RWPE2 (cell line): Measurements from ENCODE around the gene HCRTR1.

ENCODE experiments used
- ATAC-seq: fragments of 200-7000 bp; cut with Tn5 transposase; 3 replicates; pipeline ENCODE4 v1.9.1; 2021; ENCODE audit warnings: low read depth
- DNase-seq: peaks from one replicate; pipeline ENCODE4 v3.0.0-alpha.2; 2020; ENCODE audit warnings: low spot score
- H3K27ac ChIP-seq: fragments of 450-650 bp; 2 replicates; pipeline ENCODE4 v1.5.1; 2017; ENCODE audit warnings: mild to moderate bottlenecking; ENCODE audit not compliant: poor library complexity, severe bottlenecking
- H3K27me3 ChIP-seq: fragments of 250-450 bp; sonication (Bioruptor Pico); 2 replicates; pipeline ENCODE4 v1.5.1; 2021; ENCODE audit warnings: mild to moderate bottlenecking, moderate library complexity; ENCODE audit not compliant: insufficient read depth, poor library complexity, severe bottlenecking
- H3K36me3 ChIP-seq: fragments of 250-450 bp; sonication (Bioruptor Pico); 2 replicates; pipeline ENCODE4 v1.5.1; 2020; ENCODE audit warnings: low read depth, mild to moderate bottlenecking, moderate library complexity
- H3K4me1 ChIP-seq: fragments of 250-450 bp; sonication (Bioruptor Pico); 2 replicates; pipeline ENCODE4 v1.5.1; 2021; ENCODE audit warnings: mild to moderate bottlenecking, moderate library complexity; ENCODE audit not compliant: insufficient read depth, poor library complexity, severe bottlenecking
- H3K4me3 ChIP-seq: fragments of 250-450 bp; sonication (Bioruptor Pico); 2 replicates; pipeline ENCODE4 v1.5.1; 2021; ENCODE audit warnings: mild to moderate bottlenecking, moderate library complexity; ENCODE audit not compliant: severe bottlenecking
- H3K9me3 ChIP-seq: fragments of 250-450 bp; sonication (Bioruptor Pico); 2 replicates; pipeline ENCODE4 v1.5.1; 2021; ENCODE audit warnings: mild to moderate bottlenecking, moderate library complexity; ENCODE audit not compliant: severe bottlenecking
- TF ChIP-seq, protein P1 (sequence below): fragments of 450-650 bp; IDR thresholded peaks from one replicate; pipeline ENCODE4 v1.5.1; 2017; ENCODE audit warnings: mild to moderate bottlenecking, moderate library complexity; ENCODE audit not compliant: poor library complexity, severe bottlenecking

Gene HCRTR1

DNA sequence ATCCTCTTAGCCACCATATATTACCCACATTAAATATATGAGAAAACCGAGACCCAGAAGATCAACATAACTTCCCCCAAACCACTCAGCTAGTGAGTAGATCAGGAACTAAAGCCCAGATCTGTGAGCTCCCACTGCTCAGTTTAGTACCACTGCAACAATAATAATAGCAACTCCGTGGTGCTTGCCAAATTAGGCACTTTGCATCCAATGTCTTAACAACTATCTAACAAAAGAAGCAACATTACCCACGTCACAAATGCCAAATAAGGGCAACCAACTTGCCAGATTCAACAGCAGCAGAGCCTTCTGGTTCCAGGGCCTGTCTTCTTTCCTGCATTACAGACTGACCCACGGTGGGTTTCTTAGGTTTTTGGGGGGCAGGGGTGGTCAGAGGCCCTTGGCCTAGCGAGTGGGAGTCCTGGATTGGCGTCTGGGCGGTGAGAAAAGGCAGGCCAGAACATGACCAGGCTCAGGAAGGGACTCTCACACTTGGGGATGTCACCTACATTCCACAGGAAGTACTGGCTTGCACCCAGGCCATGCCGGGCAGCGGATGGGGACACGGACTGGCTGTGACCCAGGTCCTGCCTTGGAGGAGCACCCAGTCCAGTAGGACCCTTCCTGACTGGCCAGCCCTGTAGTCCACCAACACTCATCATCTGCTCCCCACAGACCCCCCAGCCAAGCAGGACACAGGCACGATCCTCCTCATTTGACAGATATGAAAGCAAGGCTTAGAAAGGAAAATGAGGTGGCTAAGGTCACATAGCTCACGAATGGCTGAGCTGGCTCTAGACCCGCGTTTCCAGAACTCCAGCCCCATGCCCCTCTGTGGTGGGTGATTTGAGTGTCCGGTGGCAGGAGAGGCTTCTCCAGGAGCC lies 4.6 kb downstream of the HCRTR1 start:
- DNase-seq, result no peak
- peaks cover 8% of the 10 kb centered on the region for H3K27me3 ChIP-seq
- ATAC-seq, result no peak
- no peaks in the 10 kb centered on the region for H3K9me3 ChIP-seq
- no peaks in the 10 kb centered on the region for H3K36me3 ChIP-seq
- H3K27ac ChIP-seq, result no peak overlapping the region
- no peak overlapping the region for H3K4me3 ChIP-seq
- H3K4me1 ChIP-seq, result no peaks in the 10 kb centered on the region
- TF ChIP-seq, protein P1, sequence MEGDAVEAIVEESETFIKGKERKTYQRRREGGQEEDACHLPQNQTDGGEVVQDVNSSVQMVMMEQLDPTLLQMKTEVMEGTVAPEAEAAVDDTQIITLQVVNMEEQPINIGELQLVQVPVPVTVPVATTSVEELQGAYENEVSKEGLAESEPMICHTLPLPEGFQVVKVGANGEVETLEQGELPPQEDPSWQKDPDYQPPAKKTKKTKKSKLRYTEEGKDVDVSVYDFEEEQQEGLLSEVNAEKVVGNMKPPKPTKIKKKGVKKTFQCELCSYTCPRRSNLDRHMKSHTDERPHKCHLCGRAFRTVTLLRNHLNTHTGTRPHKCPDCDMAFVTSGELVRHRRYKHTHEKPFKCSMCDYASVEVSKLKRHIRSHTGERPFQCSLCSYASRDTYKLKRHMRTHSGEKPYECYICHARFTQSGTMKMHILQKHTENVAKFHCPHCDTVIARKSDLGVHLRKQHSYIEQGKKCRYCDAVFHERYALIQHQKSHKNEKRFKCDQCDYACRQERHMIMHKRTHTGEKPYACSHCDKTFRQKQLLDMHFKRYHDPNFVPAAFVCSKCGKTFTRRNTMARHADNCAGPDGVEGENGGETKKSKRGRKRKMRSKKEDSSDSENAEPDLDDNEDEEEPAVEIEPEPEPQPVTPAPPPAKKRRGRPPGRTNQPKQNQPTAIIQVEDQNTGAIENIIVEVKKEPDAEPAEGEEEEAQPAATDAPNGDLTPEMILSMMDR, result no peak

DNA sequence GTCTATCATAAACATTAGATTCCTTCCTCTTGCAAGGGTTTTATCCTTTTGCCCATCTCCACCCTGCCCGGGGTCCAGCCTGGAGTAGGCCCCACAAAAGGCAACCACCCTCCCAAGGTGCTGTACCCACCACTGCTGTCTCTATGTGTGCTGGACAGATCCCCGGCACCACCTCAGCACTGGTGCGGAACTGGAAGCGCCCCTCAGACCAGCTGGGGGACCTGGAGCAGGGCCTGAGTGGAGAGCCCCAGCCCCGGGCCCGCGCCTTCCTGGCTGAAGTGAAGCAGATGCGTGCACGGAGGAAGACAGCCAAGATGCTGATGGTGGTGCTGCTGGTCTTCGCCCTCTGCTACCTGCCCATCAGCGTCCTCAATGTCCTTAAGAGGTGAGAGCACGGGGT lies 5.9 kb downstream of the HCRTR1 start:
- ATAC-seq, result no peak
- TF ChIP-seq, protein P1, result no peak
- no peaks in the 10 kb centered on the region for H3K27me3 ChIP-seq
- no peak overlapping the region for H3K27ac ChIP-seq
- no peaks in the 10 kb centered on the region for H3K4me1 ChIP-seq
- H3K9me3 ChIP-seq, result no peaks in the 10 kb centered on the region
- H3K36me3 ChIP-seq, result no peaks in the 10 kb centered on the region
- H3K4me3 ChIP-seq, result no peak overlapping the region
- no peak for DNase-seq

DNA sequence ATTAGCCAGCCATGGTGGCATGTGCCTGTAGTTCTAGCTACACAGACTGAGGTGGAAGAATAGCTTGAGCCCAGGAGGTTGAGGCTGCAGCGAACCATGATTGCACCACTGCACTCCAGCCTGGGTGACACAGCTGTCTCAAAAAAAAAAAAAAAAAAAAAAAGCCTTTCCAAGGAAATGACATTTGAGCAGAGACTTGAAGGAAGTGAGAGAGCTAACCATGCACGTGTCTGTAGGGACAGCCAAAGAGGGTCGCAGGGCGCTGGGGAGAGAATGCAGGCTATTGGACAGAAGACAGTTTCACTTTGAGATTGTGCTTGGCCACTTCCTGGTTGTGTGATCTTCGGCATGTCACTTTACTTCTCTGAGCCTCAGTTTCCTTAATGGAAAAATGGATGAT lies 6.8 kb downstream of the HCRTR1 start:
- H3K27me3 ChIP-seq, result no peaks in the 10 kb centered on the region
- no peaks in the 10 kb centered on the region for H3K4me1 ChIP-seq
- TF ChIP-seq, protein P1, result no peak
- H3K4me3 ChIP-seq, result no peak overlapping the region
- no peaks in the 10 kb centered on the region for H3K9me3 ChIP-seq
- ATAC-seq, result no peak
- no peak for DNase-seq
- H3K36me3 ChIP-seq, result peaks cover 6% of the 10 kb centered on the region; the same call in 1 of the 2 replicates
- H3K27ac ChIP-seq, result no peak overlapping the region

DNA sequence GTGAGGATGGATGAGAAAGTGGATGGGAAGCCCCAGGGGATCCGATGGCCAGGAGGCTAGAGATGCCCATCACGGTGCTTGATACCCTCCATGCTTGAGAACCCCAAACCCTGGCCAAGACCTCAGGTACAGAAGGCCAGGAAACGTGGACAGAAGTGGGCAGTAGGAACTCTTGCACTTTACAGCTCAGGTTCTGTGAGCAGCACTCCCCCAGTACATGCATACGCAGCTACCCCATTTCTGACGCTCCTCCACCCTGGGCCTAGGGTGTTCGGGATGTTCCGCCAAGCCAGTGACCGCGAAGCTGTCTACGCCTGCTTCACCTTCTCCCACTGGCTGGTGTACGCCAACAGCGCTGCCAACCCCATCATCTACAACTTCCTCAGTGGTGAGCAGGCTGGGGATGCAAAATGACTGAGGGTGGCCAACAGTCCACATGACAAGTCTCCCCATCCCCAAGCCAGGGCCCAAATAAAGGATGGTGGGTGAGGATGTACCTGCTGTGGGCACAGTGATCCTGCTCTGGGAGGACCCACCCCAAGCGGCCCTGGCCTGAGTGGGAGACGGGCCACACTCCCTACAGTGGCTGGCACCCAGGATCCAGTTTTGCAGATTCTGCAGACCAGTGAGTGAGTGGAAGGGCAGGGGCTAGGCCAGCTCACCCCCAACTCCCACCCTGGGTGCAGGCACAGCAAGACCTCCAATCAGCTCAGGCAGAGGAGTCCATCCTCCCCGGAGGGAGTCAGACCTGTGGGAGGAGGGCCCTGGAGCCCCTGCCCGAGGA lies 7.4 kb downstream of the HCRTR1 start:
- H3K27ac ChIP-seq, result no peak overlapping the region
- no peaks in the 10 kb centered on the region for H3K27me3 ChIP-seq
- H3K9me3 ChIP-seq, result no peaks in the 10 kb centered on the region
- peaks cover 13% of the 10 kb centered on the region for H3K36me3 ChIP-seq
- ATAC-seq, result no peak; the same call in 2 of the 3 replicates
- no peak overlapping the region for H3K4me3 ChIP-seq
- DNase-seq, result no peak
- H3K4me1 ChIP-seq, result no peaks in the 10 kb centered on the region
- TF ChIP-seq, protein P1, result no peak
